ENCODE results near the gene ATAD5.

GRCh38 chr17:30788918-30789317 is 42.8 kb upstream of the ATAD5 start:
- TF ChIP-seq CTCF (IDR thresholded peaks at IDR 0.05) (no peak), NFIC (IDR thresholded peaks at IDR 0.05; ENCODE audit: borderline replicate concordance) (no peak), SMC3 (IDR thresholded peaks at IDR 0.05; ENCODE audit: low read depth, low read length) (no peak), MEF2A (IDR thresholded peaks at IDR 0.05; ENCODE audit: borderline replicate concordance, low read depth) (no peak), GABPA (IDR thresholded peaks at IDR 0.05; ENCODE audit: low read depth) (no peak), YY1 (IDR thresholded peaks at IDR 0.05; ENCODE audit: low read depth) (no peak), EP300 (IDR thresholded peaks at IDR 0.05; ENCODE audit: borderline replicate concordance in 1 of 2, low read depth in 1 of 2, low read length in 1 of 2) (no peak), EZH2phosphoT487 (IDR thresholded peaks at IDR 0.05; ENCODE audit: borderline replicate concordance, low read depth) (no peak), NRF1 (IDR thresholded peaks at IDR 0.05; ENCODE audit: low read depth, low read length) (no peak)

Measured in SK-N-SH (cell line).